Measurements from ENCODE around the gene TMEM43.
A peak's percentile ranks its signal among the peaks of the same experiment; 100 is the strongest.

The TMEM43 gene

GRCh38 chr3:14138878-14139655 is 14.2 kb downstream of the TMEM43 start:
- no peak for DNase-seq

- DNase-seq, result no peak
Observed at GRCh38 chr3:14139771-14140170, 14.9 kb downstream of the TMEM43 start.

- no peak for DNase-seq
Observed at GRCh38 chr3:14140668-14141067, 15.8 kb downstream of the TMEM43 start.

- no peak for DNase-seq
Observed at GRCh38 chr3:14141144-14141543, 16.3 kb downstream of the TMEM43 start.

GRCh38 chr3:14141602-14142341 is 16.9 kb downstream of the TMEM43 start:
- DNase-seq, result no peak

GRCh38 chr3:14142567-14143270 is 17.9 kb downstream of the TMEM43 start:
- no peak for DNase-seq

- no peak for DNase-seq
Observed at GRCh38 chr3:14143271-14144225, 18.7 kb downstream of the TMEM43 start.

- DNase-seq, result peak; percentile 7
Observed at GRCh38 chr3:14144423-14145075, 19.7 kb downstream of the TMEM43 start.

GRCh38 chr3:14145236-14145635 is 20.4 kb downstream of the TMEM43 start:
- DNase-seq, result no peak

GRCh38 chr3:14145670-14146380 is 21.0 kb downstream of the TMEM43 start:
- DNase-seq, result no peak

- no peak for DNase-seq
Observed at GRCh38 chr3:14146381-14147065, 21.7 kb downstream of the TMEM43 start.

- DNase-seq, result no peak
Observed at GRCh38 chr3:14147066-14147435, 22.2 kb downstream of the TMEM43 start.

- DNase-seq, result no peak
Observed at GRCh38 chr3:14147617-14148016, 22.8 kb downstream of the TMEM43 start.

- DNase-seq, result no peak
Observed at GRCh38 chr3:14148041-14148985, 23.5 kb downstream of the TMEM43 start.

- DNase-seq, result no peak
Observed at GRCh38 chr3:14150078-14150477, 25.2 kb downstream of the TMEM43 start.

- DNase-seq, result no peak
Observed at GRCh38 chr3:14150491-14151230, 25.8 kb downstream of the TMEM43 start.

GRCh38 chr3:14151471-14152083 is 26.7 kb downstream of the TMEM43 start:
- no peak for DNase-seq

- no peak for DNase-seq
Observed at GRCh38 chr3:14152233-14152962, 27.5 kb downstream of the TMEM43 start.
